GM19239 (cell line): ENCODE data around the gene CHD3.
"Not testable (repeated sequence)": the region's sequence is repeated elsewhere in the genome, so short reads cannot be mapped to it uniquely, and the experiment has no call there.

Experiments
- DNase-seq: peaks from one replicate; pipeline ENCODE4 v3.0.0; 2011; ENCODE audit warnings: low spot score; ENCODE audit not compliant: insufficient read length
- FAIRE-seq: peaks from 2 replicates; lab custom pipeline; 2011; peaks lifted over from hg19 to GRCh38; lab: Jason Lieb, UNC

The CHD3 gene

DNA sequence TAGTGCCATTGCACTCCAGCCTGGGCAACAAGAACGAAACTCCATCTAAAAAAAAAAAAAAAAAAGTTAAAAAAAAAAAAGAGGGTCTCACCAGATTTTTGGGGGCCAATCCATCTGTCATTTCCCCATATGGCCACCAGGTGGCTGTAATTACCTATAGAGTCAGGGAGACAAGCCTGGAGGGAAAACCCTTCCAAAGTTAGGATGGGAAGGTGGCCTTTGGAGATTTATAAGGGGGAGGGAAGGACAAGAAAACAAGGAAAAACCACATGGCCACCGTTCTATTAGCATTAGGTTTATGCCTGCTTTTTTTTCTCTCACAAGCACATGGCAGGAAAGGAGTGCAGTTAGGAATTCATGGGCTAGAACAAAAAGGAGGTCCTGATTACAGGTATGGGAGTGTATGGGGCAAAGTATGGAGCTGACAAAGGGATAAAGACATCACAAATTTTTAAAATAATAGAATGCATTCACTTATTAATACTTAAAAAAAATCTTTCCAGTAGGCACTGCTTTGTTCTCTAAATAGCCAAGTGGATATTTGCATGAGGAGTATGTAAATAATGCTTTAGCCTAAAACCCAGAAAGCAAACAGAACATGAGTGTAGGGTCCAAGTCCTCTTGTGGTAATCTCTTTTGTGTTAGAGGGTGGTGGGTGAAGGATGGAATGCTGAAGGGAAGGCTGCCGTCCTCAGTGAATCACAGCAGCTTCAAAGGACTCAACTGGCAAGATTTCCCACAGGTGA lies 25.7 kb upstream of the CHD3 start:
- FAIRE-seq, result no peak

GRCh38 chr17:7864384-7864783 lies 24.2 kb upstream of the CHD3 start:
- DNase-seq, FAIRE-seq: not testable (repeated sequence)

More for the DNA sequence above, 25.7 kb upstream of the CHD3 start:
- DNase-seq, result no peak

DNA sequence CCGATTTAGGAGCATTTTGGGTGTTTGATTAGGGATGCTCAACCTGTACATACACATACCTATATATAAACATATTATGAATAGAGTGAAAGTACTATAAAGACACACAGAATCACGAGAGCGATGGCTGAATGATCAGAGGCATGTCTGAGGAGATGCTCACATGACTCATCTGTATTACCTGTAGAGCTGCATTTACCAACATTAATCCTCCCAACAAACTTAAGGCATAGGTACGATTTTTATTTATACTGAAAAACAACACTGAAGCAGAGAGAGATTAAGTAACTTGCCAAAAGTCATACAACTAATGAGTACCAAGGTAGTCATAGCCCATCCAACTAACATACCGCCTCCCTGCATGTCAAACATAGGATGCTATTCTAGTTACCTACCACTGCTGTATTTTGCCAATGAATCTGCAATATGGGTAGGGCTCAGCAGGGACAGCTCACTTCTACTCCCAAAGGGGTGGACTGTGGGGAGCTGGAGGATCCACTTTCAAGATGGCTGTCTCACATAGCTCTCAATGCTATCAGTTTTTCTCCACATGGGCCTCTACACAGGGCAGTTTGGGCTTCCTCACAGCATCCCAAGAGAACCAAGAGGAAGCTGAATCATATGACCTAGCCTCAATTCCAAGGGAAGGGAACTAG lies 23.5 kb upstream of the CHD3 start:
- no peak for FAIRE-seq
- no peak for DNase-seq

GRCh38 chr17:7867881-7868329 lies 20.7 kb upstream of the CHD3 start:
- FAIRE-seq, result no peak
- no peak for DNase-seq

GRCh38 chr17:7873051-7873450 lies 15.5 kb upstream of the CHD3 start:
- FAIRE-seq (no peak), DNase-seq (no peak)

DNA sequence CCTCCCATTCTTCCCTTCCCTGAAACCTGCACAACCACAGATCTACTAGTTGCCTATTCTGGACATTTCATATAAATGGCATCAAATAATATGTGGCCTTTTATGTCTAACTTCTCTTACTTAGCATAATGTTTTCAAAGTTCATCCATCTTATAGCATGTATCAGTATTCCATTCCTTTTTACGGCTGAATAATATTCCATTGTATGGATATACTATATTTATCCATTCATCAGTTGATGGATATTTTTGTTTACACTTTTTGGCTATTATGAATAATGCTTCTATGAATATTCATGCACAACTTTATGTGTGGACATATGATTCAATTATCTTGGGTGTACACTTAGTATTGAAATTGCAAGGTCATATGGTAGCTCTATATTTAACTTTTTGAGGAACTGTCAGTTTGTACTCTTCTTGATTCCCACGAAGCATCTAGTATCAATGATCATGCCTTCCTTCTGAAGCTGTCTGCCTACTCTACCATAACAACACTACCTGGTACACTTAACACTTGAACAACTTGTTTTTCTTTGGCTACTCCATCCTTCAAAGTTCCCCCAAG lies 12.7 kb upstream of the CHD3 start:
- DNase-seq (no peak), FAIRE-seq (peak; percentile 51)

DNA sequence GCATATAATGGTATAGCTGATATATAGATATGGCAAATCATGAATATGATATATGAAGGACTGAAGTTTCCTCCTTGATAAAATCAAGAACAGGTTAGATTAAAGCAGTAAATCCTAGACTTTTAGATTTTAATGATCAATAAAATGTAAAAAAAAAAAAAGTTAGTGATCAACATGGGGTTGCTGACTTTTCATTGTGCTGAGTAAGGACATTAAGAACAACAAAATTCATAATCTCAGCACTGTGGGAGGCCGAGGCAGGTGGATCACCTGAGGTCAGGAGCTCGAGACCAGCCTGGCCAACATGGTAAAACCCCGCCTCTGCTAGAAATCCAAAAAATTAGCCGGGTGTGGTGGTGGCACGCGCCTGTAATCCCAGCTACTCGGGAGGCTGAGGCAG lies 10.4 kb upstream of the CHD3 start:
- no peak for DNase-seq
- FAIRE-seq, result no peak

DNA sequence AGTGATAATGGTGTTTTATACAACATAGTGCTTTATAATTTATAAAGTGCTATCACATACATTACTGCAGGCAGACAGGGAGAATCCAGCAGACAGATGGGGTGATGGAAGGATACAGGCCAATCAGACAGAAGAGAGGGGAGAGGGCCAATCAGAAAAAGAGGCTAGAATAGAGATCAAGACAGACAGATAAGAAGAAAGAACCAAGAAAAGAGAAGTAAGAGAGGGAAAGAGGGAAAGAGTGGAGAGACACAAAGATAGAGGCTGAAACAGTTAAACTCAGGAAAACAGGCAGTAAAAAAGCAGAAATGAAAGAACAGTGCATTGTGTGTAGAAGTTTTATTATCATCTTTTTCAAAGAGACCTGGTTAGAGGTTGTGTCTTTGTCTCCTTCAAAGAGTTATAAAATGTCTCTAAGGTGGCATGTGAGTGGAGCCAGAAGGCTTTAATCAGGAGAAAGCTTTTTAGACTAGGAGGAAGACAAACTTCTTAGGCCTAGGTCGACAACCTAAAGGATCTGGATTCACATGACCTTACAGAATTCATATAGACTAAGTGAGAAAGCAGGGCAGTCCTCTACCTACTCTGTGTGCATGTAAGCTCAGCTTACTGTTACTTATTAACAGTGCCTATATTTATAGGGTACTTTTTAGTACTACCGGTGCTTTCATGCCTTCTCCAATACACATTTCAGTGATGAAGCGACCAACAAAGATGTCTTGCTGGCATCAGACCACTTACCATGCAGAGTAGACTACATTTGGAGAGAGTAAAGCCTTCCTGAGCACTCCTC lies 8.3 kb upstream of the CHD3 start:
- FAIRE-seq (peak; percentile 90), DNase-seq (no peak)

DNA sequence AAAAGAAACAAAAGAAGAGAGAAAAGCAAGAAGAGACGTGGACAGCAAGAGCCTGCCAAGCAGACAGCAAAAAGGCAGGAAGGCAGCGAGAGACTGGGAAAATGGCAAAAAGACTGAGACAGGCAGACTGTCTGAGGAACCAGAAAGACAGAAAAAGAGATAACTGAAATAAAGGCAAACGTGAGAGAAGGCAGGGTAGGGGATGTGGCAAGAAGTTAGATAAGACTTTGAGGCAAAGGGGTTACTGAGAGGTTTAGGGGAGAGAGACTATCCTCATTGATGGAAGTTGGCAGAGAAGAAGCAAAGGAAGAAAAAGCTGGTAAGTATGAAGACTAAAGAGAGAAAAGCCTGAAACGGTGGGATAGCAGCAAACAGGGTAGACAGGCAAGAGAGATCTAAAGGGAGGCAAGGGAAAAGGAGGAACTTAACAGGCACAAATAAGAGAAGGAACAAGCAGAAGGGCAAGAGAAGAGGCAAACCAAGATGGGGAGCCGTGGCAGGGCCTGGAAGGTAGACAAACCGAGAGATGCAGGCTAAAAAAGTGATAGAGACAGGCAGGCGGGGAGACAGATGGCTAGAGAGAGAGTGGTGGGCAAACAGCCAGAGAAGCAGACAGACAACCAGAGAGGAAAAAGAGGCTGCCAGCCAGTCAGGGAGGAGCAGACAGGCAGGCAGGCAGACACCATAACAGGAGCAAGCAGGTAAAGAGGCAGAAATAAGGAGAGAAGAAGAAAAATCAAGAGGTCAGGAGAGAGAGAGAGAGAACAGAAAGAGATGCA lies 7.1 kb upstream of the CHD3 start:
- FAIRE-seq, result peak; percentile 4
- DNase-seq, result no peak

- FAIRE-seq (peak; percentile 28), DNase-seq (no peak)
Measured at GRCh38 chr17:7882068-7882467, 6.5 kb upstream of the CHD3 start.

- FAIRE-seq, result no peak
Measured at GRCh38 chr17:7882629-7883028, 6.0 kb upstream of the CHD3 start.

GRCh38 chr17:7883781-7884386 lies 4.7 kb upstream of the CHD3 start:
- no peak for DNase-seq
- FAIRE-seq, result no peak

More at GRCh38 chr17:7882629-7883028, 6.0 kb upstream of the CHD3 start:
- no peak for DNase-seq

DNA sequence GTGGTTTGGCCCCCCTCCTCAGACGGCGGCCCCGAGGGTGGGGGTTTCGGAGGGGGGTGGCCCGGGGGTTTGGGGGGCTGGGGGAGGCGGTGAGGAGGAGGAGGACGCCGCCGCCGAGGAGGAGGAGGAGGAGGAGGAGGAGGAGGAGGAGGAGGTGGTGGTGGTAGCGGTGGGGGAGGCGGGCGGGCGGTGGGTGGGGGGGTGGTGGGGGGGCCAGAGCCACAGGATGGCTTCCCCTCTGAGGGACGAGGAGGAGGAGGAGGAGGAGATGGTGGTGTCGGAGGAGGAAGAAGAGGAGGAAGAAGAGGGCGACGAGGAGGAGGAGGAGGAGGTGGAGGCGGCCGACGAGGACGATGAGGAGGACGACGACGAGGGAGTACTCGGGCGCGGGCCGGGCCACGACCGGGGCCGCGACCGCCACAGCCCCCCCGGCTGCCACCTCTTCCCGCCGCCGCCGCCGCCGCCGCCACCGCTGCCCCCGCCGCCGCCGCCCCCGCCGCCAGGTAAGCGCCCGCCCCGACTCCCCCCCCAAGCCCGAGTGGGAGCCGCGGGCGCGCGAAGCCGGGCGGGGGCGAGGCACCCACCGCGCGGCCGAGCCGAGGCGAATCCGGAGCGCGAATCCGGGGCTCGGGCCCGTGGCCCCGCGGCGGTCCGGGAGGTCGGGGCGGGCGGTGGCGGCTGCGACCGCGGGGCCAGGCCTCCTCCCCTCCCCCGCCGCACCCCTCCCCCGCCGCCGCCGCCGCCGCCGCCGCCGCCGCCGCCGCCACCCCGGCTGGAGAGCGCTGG lies 3.8 kb upstream of the CHD3 start:
- DNase-seq (no peak), FAIRE-seq (no peak)

DNA sequence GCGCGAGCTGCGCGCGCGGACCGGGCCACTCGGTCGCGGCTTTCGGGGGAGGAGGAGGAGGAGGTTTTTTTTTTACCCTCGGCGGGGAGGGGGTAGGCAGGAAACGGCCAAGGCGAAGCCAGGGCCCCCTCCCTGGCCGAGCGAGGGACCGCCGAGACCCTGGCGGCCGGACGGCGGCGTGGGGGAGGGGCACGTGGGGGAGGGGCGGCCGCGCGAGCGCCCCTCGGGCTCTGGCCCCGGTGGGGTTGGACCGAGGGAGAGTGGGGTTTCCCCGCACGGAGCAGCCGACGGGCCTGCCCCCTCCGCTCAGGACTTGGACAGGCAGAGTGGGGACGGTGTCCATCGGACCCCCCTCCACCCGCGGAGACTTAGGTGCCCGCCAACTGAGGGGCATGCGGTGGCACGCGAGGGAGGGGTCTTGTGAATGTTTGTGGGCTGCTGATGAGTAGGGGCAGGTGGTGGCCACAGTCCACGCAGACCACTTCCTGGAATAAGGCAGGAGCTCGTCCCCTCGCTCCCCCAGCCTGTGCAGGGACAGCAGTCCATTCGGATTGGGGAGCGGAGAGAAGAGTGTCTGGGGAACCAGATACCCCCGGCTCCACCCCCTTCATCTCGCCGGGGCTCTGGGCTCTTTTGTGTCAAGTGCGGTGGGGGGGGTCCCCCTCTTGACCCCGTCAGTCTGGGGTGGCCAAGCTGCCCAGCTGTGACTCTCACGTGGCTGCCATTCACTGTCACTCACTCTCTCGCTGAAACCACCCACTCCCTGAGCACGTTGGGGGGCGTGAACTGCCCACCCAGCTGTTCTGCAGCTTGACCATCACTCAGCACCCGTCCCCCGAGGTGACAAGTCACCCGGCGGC lies 3.0 kb upstream of the CHD3 start:
- FAIRE-seq, result peak; percentile 57
- DNase-seq, result peak; percentile 65

DNA sequence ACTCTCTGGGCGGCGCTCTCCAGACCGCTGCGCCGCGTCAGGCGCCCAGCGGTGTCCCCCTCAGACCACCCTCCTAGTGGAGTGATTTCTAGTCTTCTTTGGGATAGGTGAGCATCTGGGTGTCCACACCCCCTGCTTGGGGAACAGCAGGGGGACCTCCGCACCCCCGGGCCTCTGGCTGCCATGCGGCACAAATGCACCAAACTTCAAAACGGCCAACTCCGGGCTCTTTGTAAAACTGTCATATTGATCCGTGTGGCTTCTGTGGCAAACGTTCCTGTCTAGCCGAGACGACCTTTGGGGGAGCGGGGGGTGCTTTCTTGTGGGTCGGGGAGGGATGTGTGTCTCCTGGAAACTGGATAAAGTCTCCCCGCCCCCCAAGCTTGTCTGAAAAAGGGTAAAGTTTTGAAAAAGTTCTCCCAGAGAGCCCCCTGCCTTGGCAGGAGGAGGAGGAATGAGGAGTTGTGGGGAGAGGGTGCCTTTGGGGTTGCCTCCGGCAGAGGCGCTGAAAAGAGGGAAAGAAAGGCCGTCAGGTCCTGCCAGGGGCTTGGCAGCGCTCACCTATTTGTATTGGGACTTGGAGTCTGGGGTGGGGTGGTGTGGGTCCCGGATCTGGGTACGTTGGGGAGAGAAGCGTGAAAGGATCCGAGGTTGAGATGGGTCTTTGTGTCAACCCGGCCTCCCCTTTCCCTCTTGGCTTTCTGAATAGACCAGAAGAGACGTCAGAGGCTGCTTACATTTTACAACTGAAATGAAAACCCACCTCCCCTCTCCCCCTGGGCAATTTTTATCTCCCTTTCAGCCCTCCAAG lies 2.2 kb upstream of the CHD3 start:
- FAIRE-seq (peak; percentile 82), DNase-seq (peak; percentile 40)

GRCh38 chr17:7887038-7887481 lies 1.5 kb upstream of the CHD3 start:
- DNase-seq (no peak), FAIRE-seq (no peak)
